Loucy (cell line): ENCODE results near the gene CTNNA2.

ENCODE experiments used
- EZH2phosphoT487 ChIP-seq: fragments of 200-600 bp; IDR thresholded peaks from 2 replicates; pipeline ENCODE4 v1.6.1; 2018; ENCODE audit warnings: antibody characterized with exemption, mild to moderate bottlenecking, moderate library complexity, borderline replicate concordance
- TF ChIP-seq, protein P1 (sequence below): fragments of 200-600 bp; sonication (generic); conservative IDR thresholded peaks from 2 replicates; pipeline ENCODE4 v1.5.1; 2014; ENCODE audit warnings: mild to moderate bottlenecking, antibody characterized with exemption, low read length

DNA sequence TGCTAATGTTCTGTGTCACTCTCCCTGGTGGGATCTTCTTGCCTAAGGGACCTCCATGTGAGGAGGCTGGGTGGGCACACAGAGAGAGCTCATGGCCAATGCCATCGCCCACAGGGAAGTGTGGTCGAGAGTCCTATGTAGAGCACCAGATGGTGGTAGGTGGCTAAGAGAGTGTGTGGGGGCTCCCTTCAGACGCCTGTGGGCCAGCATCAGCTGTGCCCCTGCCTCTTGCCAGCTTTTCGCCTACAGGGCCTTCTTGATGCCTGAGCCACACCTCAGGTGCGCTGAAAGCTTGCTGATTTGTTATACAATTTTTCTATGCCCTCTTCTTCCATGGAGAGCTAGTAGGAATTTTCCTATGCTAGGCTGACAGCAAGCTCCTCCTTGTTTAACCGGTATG is 753.4 kb downstream of the CTNNA2 start:
- TF ChIP-seq, protein P1, sequence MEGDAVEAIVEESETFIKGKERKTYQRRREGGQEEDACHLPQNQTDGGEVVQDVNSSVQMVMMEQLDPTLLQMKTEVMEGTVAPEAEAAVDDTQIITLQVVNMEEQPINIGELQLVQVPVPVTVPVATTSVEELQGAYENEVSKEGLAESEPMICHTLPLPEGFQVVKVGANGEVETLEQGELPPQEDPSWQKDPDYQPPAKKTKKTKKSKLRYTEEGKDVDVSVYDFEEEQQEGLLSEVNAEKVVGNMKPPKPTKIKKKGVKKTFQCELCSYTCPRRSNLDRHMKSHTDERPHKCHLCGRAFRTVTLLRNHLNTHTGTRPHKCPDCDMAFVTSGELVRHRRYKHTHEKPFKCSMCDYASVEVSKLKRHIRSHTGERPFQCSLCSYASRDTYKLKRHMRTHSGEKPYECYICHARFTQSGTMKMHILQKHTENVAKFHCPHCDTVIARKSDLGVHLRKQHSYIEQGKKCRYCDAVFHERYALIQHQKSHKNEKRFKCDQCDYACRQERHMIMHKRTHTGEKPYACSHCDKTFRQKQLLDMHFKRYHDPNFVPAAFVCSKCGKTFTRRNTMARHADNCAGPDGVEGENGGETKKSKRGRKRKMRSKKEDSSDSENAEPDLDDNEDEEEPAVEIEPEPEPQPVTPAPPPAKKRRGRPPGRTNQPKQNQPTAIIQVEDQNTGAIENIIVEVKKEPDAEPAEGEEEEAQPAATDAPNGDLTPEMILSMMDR, result no peak
- TF ChIP-seq EZH2phosphoT487, result no peak
